Measurements from ENCODE around the gene FSD2.
"Not testable (repeated sequence)": the region's sequence is repeated elsewhere in the genome, so short reads cannot be mapped to it uniquely, and the experiment has no call there.

The FSD2 gene

GRCh38 chr15:82798104-82798503 is 7.8 kb downstream of the FSD2 start:
- DNase-seq (ENCODE audit: low read depth, low spot score) = no peak

- no peak for DNase-seq (ENCODE audit: low read depth, low spot score)
Observed at GRCh38 chr15:82793737-82794136, 12.1 kb downstream of the FSD2 start.

DNA sequence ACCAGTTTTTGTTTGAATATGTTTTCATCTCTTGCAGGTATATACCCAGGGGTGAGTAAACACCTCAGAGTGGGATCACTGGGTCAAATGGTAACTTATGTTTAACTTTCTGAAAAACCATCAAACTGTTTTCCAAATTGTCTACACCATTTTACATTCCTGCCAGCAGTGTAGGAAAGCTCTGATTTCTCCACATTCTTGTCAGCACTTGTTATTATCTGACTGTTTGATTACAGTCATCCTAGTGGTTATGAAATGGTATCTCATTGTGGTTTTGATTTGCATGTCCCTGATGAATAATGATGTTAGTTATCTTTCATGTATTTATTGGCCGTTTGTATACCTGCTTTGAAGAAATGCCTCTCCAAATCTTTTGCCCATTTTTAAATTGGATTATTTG is 13.8 kb downstream of the FSD2 start:
- no peak for DNase-seq (ENCODE audit: low read depth, low spot score)

- no peak for DNase-seq (ENCODE audit: low read depth, low spot score)
Observed at GRCh38 chr15:82790321-82790720, 15.5 kb downstream of the FSD2 start.

DNA sequence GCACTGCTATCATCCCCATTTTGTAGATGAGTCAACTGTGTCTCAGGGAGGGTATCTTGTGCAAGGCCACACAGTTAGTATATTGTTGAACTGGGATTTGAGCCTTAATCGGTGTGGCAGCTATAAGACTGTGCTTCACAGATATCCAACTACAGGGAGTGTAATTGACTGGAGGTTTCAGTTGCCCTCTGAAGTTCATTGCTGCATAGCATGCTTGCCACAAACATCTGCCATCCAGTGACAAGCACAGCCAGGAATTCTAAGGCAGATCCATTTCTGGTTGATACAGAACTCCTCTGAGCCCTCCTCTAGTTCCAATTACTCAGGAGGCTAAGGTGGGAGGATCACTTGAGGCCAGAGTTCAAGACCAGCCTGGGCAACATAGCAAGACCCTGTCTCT is 16.4 kb downstream of the FSD2 start:
- DNase-seq (ENCODE audit: low read depth, low spot score) = no peak

- DNase-seq (ENCODE audit: low read depth, low spot score) = no peak
Observed at GRCh38 chr15:82788496-82788895, 17.4 kb downstream of the FSD2 start.

GRCh38 chr15:82781349-82781748 is 24.5 kb downstream of the FSD2 start:
- DNase-seq (ENCODE audit: low read depth, low spot score) = no peak

- no peak for DNase-seq (ENCODE audit: low read depth, low spot score)
Observed at GRCh38 chr15:82778755-82779154, 27.1 kb downstream of the FSD2 start.

DNA sequence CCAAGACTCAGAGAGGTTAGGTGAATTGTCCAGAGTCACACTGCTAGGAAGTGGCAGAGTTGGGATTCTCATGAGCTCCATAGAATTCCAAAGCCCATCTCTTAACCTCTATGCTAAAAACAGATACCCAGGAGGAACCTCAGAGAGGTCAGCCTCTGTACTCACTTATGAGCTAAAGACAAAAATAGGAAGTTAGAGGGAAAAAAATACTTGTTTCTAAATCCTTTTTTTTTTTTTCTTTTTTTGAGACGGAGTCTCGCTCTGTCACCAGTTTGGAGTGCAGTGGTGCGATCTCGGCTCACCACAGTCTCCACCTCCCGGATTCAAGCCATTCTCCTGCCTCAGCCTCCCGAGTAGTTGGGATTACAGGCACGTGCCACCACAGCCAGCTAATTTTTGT is 31.4 kb downstream of the FSD2 start:
- no peak for DNase-seq (ENCODE audit: low read depth, low spot score)

DNA sequence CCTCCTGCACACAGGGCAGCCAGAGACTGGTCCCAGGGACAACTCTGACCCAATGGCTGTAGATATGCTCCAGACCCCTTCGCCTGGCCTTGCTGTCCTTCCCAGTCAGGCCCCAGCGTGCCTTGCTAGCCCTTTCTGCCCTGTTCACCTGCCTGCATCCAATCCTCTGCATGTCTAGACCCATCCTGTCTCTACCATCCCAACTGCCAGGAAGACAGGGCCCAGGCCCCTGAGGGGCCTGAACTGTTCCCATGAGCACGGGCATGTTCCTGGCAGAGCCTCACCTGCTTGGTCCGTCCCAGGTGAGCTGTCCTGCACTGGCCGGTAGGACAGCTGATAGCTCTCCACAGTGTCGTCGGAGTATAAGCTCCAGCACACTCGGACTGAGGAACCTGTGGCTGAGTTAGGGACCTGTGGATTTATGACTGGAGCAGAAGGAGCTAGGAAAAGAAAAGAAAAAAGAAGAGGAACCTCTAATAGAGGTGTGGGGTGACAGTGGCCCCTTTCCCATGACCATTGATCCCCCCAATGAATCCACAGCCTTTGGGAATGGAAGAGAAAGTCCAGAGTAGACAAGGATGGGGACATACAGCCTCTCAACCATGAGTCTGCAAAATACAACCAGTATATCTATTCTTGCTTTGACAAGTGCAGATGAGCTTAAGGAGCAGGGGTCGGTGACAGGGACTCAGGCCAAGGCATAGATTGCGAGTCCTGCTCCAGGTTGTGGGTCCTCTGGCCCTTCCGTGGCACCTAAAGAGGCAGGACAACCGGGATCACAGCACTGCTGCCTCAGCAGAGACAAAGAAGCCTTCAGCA is 33.9 kb downstream of the FSD2 start:
- no peak for DNase-seq (ENCODE audit: low read depth, low spot score)

DNA sequence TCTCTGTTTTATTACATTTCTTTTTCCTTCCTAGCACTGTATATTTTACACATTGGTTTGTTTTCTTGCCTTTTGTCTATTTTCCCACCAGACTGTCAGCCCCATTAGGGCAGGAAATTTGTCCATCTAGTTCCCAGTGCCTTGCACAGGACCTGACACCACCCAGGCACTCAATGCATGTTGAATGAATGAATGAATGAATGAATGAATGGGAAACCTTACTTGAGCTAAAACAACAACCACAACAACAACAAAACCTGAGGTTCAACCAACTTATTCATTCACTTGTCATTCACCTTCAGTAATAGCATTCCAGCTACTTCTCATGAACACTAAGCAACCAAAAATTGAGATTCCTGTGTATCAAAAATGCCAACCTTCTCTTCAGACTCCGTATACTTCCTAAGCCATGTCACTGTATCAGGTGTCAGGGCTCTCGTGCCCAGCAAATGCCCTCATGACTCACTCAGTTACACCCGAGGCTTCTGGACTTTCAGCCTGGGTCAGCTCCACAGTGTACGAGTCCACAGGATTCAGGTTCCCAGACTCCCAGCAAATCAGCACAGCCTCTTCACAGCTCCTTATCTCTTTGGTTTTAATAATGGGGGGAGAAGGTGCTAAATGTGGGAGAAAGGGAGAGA is 37.3 kb downstream of the FSD2 start:
- DNase-seq (ENCODE audit: low read depth, low spot score) = no peak

DNA sequence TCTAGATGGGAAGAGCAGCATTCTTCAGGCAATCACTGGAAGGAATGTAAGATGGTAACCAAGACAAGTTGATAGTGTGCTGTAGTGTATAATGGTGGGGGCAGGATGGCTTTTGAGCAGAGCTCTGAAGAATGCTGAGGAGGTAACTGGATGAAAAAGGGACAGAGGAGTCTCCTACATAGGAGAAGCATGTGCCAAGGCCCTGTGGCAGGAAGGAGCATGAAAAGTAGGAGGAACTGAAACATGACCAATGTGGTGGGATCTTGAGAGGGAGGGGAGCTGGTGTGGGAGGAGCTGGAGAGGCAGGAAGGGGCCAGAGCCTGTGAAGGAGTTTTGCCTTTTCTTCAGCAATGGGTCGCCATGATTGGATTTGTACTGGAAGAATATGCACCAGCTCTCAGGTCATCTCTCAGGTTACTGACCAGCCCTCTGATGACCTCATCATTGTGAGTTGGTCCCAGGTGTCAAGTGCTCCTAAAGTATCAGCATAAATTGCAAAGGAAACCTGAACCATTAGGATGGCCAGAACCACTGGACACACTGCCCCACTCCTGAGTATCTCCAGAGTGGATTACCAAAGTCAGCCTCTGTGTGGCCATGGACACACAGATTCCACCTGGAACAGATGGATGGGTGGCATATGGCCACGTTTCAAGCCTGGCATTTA is 38.6 kb downstream of the FSD2 start:
- DNase-seq (ENCODE audit: low read depth, low spot score) = no peak

GRCh38 chr15:82766201-82766600 is 39.7 kb downstream of the FSD2 start:
- DNase-seq (ENCODE audit: low read depth, low spot score) = not testable (repeated sequence)

DNA sequence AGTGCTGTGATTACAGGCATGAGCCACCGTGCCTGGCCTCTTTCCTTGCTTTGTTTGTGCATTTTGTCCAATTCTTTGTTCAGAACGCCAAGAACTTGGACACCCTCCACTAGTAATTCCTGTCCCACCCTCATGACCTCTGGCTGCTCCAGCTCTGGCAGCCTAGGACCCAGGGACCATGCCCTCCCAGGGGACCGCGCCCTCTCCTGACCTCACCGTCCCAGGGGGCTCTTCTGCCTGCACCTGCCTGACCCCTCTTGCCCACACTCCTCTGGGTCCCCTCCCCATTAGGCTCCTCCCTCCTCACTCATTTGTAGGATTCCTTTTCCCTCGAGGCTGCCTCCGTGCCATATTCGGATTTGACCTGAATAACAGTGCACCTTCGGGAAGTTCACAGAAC is 41.1 kb downstream of the FSD2 start:
- DNase-seq (ENCODE audit: low read depth, low spot score) = no peak

DNA sequence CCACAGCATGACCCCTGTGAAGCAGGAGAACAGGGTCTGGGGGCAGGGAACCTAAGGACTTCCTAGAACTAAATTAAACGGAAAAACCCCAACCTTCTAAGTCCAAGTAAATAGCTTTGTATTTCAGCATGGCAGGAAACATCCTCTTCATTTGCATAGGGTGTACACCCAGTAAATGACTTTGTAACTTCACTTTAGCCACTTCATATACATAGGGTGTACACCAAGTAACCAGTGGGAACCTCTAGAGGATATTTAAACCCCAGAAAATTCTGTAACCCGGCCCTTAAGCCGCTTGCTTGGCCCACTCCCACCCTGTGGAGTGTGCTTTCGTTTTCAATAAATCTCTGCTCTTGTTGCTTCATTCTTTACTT is 41.8 kb downstream of the FSD2 start:
- DNase-seq (ENCODE audit: low read depth, low spot score) = no peak

- no peak for DNase-seq (ENCODE audit: low read depth, low spot score)
Observed at GRCh38 chr15:82763361-82764116, 42.3 kb downstream of the FSD2 start.

DNA sequence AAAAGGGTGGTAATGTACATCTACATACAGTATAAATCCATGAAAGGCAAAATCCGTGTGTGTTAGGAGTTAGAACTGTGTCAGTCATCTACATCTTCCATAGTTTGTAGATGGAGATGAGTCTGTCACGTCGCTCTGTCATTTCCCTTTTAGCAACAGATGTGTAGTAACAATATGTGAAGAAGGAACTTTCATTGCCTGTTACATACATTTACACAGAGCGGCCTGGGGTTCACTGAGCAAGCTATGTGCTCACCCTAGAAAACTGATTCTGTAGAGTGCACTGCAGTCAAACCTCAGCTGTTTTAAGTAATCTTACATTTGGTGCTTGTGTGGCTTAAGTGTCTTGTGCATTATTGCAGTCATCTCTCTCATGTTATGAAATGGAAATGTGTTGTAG is 54.6 kb downstream of the FSD2 start:
- no peak for DNase-seq (ENCODE audit: low read depth, low spot score)

DNA sequence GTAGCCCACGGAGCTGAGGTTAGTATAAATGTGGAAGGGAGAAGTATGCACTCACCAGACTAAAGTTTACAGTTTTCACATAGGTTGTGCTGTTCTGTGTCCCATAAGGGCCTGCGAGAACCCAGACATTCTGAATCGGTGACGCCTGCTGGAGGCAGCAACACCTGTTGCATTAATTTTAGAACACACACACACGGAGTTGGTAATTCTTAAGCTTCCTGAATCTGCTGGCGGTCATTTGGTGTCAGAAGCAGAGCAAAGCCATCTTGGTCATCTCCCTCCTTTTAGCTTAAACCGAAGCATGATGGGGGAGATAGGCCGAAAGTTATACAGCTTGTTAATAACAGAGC is 55.1 kb downstream of the FSD2 start:
- DNase-seq (ENCODE audit: low read depth, low spot score) = no peak

DNA sequence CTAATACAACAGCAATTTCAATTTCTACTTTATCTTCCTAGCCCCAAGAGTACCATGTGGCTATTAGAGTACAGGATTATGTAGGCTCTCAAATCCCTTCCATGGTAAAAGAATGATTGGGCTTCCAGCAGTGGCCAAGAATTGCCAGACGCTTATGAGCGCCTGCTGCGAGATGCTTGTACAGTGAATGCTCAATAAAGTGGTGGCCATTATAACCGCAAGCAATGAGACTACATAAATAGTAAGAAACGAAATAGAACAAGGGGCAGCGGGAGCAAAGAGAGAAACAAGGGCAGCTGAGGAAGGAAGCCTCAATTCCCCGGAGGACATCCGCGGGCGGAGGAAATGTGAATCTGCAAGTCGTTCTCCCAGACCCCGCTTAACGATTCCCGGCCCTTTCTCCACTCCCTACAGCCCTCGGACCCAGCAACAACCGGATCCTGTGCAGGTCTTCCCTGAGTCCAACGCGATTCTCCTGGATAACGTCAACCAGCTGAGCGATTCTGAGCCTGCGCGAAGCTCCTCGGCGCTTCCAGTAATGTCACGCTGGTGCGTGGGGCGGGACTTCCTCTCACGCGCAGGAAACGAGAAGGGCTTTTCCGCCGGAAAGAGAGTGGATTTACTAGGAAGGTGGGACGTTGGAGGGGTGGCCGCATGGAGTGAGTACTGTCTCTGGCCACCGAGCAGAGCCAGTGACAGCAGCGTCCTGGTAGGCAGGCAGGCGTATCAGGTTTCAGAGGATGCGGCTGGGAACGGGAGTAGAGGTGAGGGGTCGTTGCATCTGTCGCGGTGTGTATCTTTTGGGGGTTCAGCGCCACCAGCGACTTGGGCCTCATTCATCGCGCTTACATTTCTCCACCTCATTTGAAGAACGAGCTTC is 55.7 kb downstream of the FSD2 start:
- DNase-seq (ENCODE audit: low read depth, low spot score) = peak; percentile 70

GRCh38 chr15:82748315-82748714 is 57.6 kb downstream of the FSD2 start:
- no peak for DNase-seq (ENCODE audit: low read depth, low spot score)

GRCh38 chr15:82743810-82744209 is 62.1 kb downstream of the FSD2 start:
- DNase-seq (ENCODE audit: low read depth, low spot score) = no peak
